Activated T-cell treated with anti-CD3 and anti-CD28 coated beads, Interleukin-2, amount 50 U/mL, for 4 hours (primary cell): ENCODE measurements around the gene CEP250. TPM values are rescaled to one million over a fixed set of nuclear protein-coding genes. Genes with fewer than 3 reads are reported as not detected.
"Not testable (repeated sequence)": the region's sequence is repeated elsewhere in the genome, so short reads cannot be mapped to it uniquely, and the experiment has no call there.

ENCODE experiments used
- ATAC-seq, 2 donors: fragments of 200-7000 bp; cut with Tn5 transposase; one replicate each; pipeline ENCODE4 v1.10.0; 2021
- DNase-seq: peaks from one replicate; pipeline ENCODE4 v3.0.0-alpha.2; 2020
- H3K27me3 Mint-ChIP-seq: one replicate; pipeline ENCODE4 v1.8.0; 2021; ENCODE audit warnings: low read depth, mixed read lengths
- H3K36me3 Mint-ChIP-seq: one replicate; pipeline ENCODE4 v1.8.0; 2022; ENCODE audit warnings: mixed read lengths; ENCODE audit not compliant: insufficient read depth
- H3K4me1 Mint-ChIP-seq: one replicate; pipeline ENCODE4 v1.8.0; 2021; ENCODE audit warnings: low read depth, mixed read lengths
- H3K4me3 Mint-ChIP-seq: one replicate; pipeline ENCODE4 v1.8.0; 2021; ENCODE audit warnings: mild to moderate bottlenecking, moderate library complexity, mixed read lengths
- H3K9me3 Mint-ChIP-seq: one replicate; pipeline ENCODE4 v1.8.0; 2021; ENCODE audit warnings: mixed read lengths
- total RNA-seq, 3 donors: library from RNA; stranded (reverse); gene quantifications; one replicate each; pipeline ENCODE4 v1.2.1, GENCODE V29; 2021

Gene CEP250
- total RNA-seq, 3 donors from 2014 or later = 27.7 to 31.9 (median 30.9) TPM

- peaks cover 17% of the 10 kb centered on the region for H3K27me3 Mint-ChIP-seq
Measured at GRCh38 chr20:35443003-35443402, 12.4 kb upstream of the CEP250 start.

GRCh38 chr20:35444226-35444625 is 11.2 kb upstream of the CEP250 start:
- Mint-ChIP-seq H3K4me1 (peaks cover 4% of the 10 kb centered on the region), H3K4me3 (no peak overlapping the region), H3K27me3 (peaks cover 17% of the 10 kb centered on the region), H3K9me3 (no peaks in the 10 kb centered on the region), H3K36me3 (no peaks in the 10 kb centered on the region)
- DNase-seq = no peak
- no peak for ATAC-seq

More at GRCh38 chr20:35443003-35443402, 12.4 kb upstream of the CEP250 start:
- Mint-ChIP-seq H3K4me1 (peaks cover 4% of the 10 kb centered on the region), H3K36me3 (no peaks in the 10 kb centered on the region), H3K4me3 (no peak overlapping the region), H3K9me3 (no peaks in the 10 kb centered on the region)
- no peak for DNase-seq
- no peak for ATAC-seq

- Mint-ChIP-seq H3K36me3 (no peaks in the 10 kb centered on the region), H3K4me1 (no peaks in the 10 kb centered on the region), H3K27me3 (peaks cover 6% of the 10 kb centered on the region), H3K9me3 (no peaks in the 10 kb centered on the region), H3K4me3 (peak overlapping the region; percentile 72)
- ATAC-seq (peak; percentile 17 to 23), DNase-seq (no peak)
Measured at GRCh38 chr20:35446356-35447078, 8.9 kb upstream of the CEP250 start.

GRCh38 chr20:35447082-35447789 is 8.2 kb upstream of the CEP250 start:
- ATAC-seq (peak; percentile 99), DNase-seq (peak; percentile 92)

GRCh38 chr20:35448788-35449373 is 6.5 kb upstream of the CEP250 start:
- H3K4me1 Mint-ChIP-seq = peaks cover 5% of the 10 kb centered on the region
- H3K27me3 Mint-ChIP-seq = peaks cover 4% of the 10 kb centered on the region
- no peaks in the 10 kb centered on the region for H3K9me3 Mint-ChIP-seq
- no peak overlapping the region for H3K4me3 Mint-ChIP-seq
- no peak for ATAC-seq
- no peaks in the 10 kb centered on the region for H3K36me3 Mint-ChIP-seq
- DNase-seq = no peak

More at GRCh38 chr20:35447082-35447789, 8.2 kb upstream of the CEP250 start:
- H3K27me3 Mint-ChIP-seq = peaks cover 4% of the 10 kb centered on the region
- H3K4me1 Mint-ChIP-seq = no peaks in the 10 kb centered on the region
- peak overlapping the region; percentile 85 for H3K4me3 Mint-ChIP-seq
- no peaks in the 10 kb centered on the region for H3K36me3 Mint-ChIP-seq
- no peaks in the 10 kb centered on the region for H3K9me3 Mint-ChIP-seq

- ATAC-seq, DNase-seq, H3K4me1 Mint-ChIP-seq, H3K4me3 Mint-ChIP-seq, H3K9me3 Mint-ChIP-seq, H3K36me3 Mint-ChIP-seq, H3K27me3 Mint-ChIP-seq: not testable (repeated sequence)
Measured at GRCh38 chr20:35449855-35450254, 5.5 kb upstream of the CEP250 start.

- Mint-ChIP-seq H3K4me1 (peaks cover 16% of the 10 kb centered on the region), H3K36me3 (no peaks in the 10 kb centered on the region), H3K4me3 (no peak overlapping the region), H3K27me3 (no peaks in the 10 kb centered on the region), H3K9me3 (no peaks in the 10 kb centered on the region)
- no peak for ATAC-seq
- no peak for DNase-seq
Measured at GRCh38 chr20:35451295-35451694, 4.1 kb upstream of the CEP250 start.

- Mint-ChIP-seq H3K36me3 (no peaks in the 10 kb centered on the region), H3K27me3 (no peaks in the 10 kb centered on the region), H3K4me1 (peaks cover 23% of the 10 kb centered on the region), H3K4me3 (peak overlapping the region; percentile 85), H3K9me3 (no peaks in the 10 kb centered on the region)
- DNase-seq (no peak), ATAC-seq (no peak)
Measured at GRCh38 chr20:35453647-35454046, 1.8 kb upstream of the CEP250 start.

- DNase-seq, H3K36me3 Mint-ChIP-seq, H3K27me3 Mint-ChIP-seq, ATAC-seq, H3K9me3 Mint-ChIP-seq: not testable (repeated sequence)
- Mint-ChIP-seq H3K4me3 (peak overlapping the region; percentile 16), H3K4me1 (peaks cover 23% of the 10 kb centered on the region)
Measured at GRCh38 chr20:35456700-35457099, 1.3 kb downstream of the CEP250 start.

- not testable (repeated sequence) for DNase-seq, H3K4me3 Mint-ChIP-seq, H3K36me3 Mint-ChIP-seq, H3K9me3 Mint-ChIP-seq, H3K27me3 Mint-ChIP-seq, ATAC-seq
- peaks cover 23% of the 10 kb centered on the region for H3K4me1 Mint-ChIP-seq
Measured at GRCh38 chr20:35457539-35457938, 2.1 kb downstream of the CEP250 start.

- peak overlapping the region; percentile 46 for H3K4me3 Mint-ChIP-seq
- H3K4me1 Mint-ChIP-seq = peaks cover 23% of the 10 kb centered on the region
- no peaks in the 10 kb centered on the region for H3K27me3 Mint-ChIP-seq
- ATAC-seq (no peak), DNase-seq (no peak)
- peaks cover 4% of the 10 kb centered on the region for H3K36me3 Mint-ChIP-seq
- no peaks in the 10 kb centered on the region for H3K9me3 Mint-ChIP-seq
Measured at GRCh38 chr20:35458388-35458787, 3.0 kb downstream of the CEP250 start.

- H3K36me3 Mint-ChIP-seq = peaks cover 5% of the 10 kb centered on the region
- H3K9me3 Mint-ChIP-seq = no peaks in the 10 kb centered on the region
- H3K4me3 Mint-ChIP-seq = no peak overlapping the region
- no peak for ATAC-seq
- H3K27me3 Mint-ChIP-seq = no peaks in the 10 kb centered on the region
- DNase-seq = no peak
- peaks cover 6% of the 10 kb centered on the region for H3K4me1 Mint-ChIP-seq
Measured at GRCh38 chr20:35461620-35462019, 6.2 kb downstream of the CEP250 start.

- H3K4me3 Mint-ChIP-seq = no peak overlapping the region
- peaks cover 7% of the 10 kb centered on the region for H3K36me3 Mint-ChIP-seq
- DNase-seq (no peak), ATAC-seq (no peak)
- peaks cover 6% of the 10 kb centered on the region for H3K4me1 Mint-ChIP-seq
- no peaks in the 10 kb centered on the region for H3K27me3 Mint-ChIP-seq
- H3K9me3 Mint-ChIP-seq = no peaks in the 10 kb centered on the region
Measured at GRCh38 chr20:35462351-35462750, 7.0 kb downstream of the CEP250 start.

- peak; percentile 47 for DNase-seq
- no peak overlapping the region for H3K4me3 Mint-ChIP-seq
- no peaks in the 10 kb centered on the region for H3K4me1 Mint-ChIP-seq
- H3K9me3 Mint-ChIP-seq = no peaks in the 10 kb centered on the region
- ATAC-seq = peak; percentile 94
- H3K36me3 Mint-ChIP-seq = peaks cover 7% of the 10 kb centered on the region
- no peaks in the 10 kb centered on the region for H3K27me3 Mint-ChIP-seq
Measured at GRCh38 chr20:35463455-35464300, 8.3 kb downstream of the CEP250 start.
